GM18499 (cell line): Measurements from ENCODE around the gene ITSN2.
"Not testable (repeated sequence)": the region's sequence is repeated elsewhere in the genome, so short reads cannot be mapped to it uniquely, and the experiment has no call there.

Experiments
- ATAC-seq: cut with Tn5 transposase; IDR thresholded peaks from one replicate; pipeline ENCODE4 v1.9.1; 2021; ENCODE audit warnings: moderate number of reproducible peaks; ENCODE audit not compliant: insufficient read depth, unreplicated experiment

The ITSN2 gene

DNA sequence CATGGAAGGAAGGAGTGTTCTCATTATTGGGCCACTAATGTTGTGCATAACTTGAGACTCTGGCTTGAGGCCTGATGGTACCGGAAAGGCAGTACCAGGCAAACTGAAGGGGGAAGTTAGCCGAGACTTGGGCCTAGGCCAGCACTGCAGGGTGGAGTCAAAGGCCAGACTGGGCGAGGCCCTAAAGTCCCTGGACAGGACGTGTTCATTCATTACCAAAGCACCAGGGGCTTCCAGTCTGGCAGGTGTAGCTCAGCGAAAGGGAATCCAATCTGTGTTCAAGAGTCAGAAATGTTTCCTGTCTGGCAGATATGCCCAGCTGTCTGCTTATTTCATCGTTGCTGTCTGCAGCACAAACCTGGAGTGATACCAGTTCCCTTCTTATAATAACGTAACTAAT is 4.7 kb upstream of the ITSN2 start:
- no peak for ATAC-seq

DNA sequence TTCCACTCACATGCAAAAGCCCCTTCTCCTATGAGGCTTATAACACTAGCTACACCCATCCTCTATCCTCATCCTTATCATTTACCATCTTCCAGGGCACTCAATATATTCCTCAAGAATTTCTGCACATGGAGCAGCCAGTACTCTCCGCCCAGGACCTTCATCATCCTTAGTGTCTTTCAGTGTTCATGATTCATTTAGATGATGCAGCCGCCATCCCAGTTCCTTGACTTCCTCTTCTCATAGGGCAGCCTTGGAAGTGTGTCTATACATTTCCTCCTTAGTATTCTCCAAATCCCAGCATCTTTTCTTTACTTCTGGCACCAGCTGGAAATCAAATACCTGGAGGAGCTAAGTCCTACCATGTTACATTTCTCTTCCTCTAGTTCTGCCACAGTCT is 3.0 kb upstream of the ITSN2 start:
- no peak for ATAC-seq

- no peak for ATAC-seq
Observed at GRCh38 chr2:24362253-24362652, 1.9 kb upstream of the ITSN2 start.

GRCh38 chr2:24360963-24361330 is 611 bp upstream of the ITSN2 start:
- ATAC-seq = no peak

- no peak for ATAC-seq
Observed at GRCh38 chr2:24359129-24360049, 947 bp downstream of the ITSN2 start.

- not testable (repeated sequence) for ATAC-seq
Observed at GRCh38 chr2:24357767-24358166, 2.6 kb downstream of the ITSN2 start.

DNA sequence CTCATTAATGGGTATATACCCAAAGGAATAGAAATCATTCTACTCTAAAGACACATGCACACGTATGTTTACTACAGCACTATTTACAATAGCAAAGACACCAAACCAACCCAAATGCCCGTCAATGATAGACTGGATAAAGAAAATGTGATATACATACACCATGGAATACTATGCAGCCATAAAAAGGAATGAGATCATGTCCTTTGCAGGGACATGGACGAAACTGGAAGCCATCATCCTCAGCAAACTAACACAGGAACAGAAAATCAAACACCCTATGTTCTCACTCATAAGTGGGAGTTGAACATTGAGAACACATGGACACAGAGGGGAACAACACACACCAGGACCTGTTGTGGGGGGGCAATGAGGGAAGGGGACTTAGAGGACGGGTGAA is 3.2 kb downstream of the ITSN2 start:
- ATAC-seq = not testable (repeated sequence)

GRCh38 chr2:24354957-24355356 is 5.4 kb downstream of the ITSN2 start:
- ATAC-seq = no peak

- ATAC-seq = no peak
Observed at GRCh38 chr2:24354395-24354794, 5.9 kb downstream of the ITSN2 start.

DNA sequence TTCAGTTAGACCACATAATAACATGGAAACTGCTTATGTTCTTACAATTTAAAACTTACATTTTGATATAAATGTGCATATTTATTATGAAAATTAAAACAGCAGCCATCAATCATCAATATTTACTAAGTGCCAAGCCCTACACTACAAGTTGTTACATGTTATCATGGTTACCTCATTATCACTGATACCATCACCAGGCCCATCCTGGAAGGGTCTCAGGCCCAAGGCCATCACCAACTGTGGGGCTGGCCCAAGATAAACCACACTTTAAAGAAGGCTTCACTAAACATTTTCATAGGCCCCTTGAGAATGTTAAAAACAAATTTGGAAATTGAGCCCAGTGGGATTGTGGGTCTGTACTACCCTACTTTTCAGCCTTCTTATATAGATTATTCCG is 6.4 kb downstream of the ITSN2 start:
- ATAC-seq = no peak

DNA sequence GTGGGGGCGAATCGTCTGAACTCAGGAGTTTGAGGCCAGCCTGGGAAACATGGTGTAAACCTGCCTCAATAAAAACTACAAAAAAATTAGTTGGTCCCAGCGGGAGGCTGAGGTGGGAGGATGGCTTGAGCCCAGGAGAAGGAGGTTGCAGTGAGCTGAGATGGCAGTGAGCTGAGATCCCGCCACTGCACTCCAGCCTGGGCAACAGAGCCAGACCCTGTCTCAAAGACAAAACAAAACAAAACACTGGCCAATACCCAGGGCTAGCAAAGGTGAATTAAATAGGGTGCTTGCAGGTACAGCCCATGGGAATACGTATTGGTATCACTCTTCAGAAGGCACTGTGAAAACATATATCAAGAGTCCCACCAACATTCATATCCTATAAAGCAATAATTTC is 7.0 kb downstream of the ITSN2 start:
- no peak for ATAC-seq

- no peak for ATAC-seq
Observed at GRCh38 chr2:24352664-24353063, 7.7 kb downstream of the ITSN2 start.

- no peak for ATAC-seq
Observed at GRCh38 chr2:24351981-24352380, 8.4 kb downstream of the ITSN2 start.

DNA sequence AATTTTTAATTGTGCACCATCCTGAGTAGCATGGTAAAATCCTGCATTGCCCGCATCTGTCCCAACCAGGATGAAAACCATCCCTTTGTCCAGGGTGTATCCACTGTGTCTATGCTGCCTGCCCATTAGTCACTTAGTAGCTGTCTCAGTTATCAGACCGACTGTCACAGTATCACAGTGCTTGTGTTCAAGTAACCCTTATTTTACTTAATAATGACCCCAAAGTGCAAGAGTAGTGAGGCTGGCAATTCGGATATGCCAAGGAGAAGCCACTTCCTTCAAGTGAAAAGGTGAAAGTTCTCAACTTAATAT is 8.8 kb downstream of the ITSN2 start:
- no peak for ATAC-seq

DNA sequence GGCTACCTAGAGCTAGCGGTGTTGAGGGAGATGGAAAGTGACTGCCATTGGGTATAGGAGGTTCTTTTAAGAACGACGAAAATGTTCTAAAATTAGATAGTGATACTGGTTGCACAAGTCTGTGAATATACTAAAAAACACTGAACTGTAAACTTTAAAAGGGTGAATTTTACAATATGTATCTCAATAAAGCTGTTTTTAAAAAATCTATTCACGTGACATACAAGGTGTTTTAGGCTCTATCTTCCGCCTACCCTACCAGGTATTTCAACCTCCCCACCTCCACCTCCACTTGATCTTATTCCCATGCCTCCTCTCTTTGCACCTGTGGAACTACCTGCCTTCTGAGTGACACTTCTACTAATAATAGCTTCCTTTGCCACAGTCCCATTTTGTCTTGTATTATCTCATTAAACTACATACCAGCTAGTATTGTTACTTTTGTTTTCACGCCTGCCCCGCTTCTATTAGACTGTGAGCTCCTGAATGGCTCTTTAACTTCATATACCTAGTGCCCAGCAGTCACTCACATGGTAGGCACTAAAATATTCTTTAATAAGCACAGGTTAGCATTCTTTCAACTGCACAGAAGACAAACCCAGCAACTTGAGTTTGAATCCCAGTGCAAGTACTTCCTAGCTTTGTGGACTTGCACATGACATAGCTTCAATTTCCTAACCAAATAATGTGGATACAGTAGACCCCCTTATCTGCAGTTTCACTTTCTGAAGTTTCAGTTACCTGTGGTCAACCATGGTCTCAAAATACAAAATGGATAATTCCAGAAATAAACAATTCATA is 9.3 kb downstream of the ITSN2 start:
- no peak for ATAC-seq

DNA sequence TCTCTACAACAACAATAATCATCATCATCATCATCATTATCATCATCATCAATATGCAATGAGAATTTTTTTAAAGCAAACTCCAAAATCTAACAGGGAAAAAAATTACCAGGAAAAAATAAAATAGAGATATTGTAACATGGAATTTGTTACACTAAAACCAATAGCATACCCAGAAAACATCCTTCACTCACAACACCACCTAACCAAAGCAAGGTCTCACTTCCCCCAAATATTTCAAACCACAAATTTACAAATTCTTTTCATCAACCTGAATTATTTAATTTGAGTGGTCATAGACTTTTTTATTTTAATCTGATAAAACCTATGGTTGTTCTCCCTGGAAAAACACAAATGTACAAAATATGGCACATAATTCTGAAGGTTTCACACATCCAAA is 11.2 kb downstream of the ITSN2 start:
- ATAC-seq = no peak

- ATAC-seq = no peak
Observed at GRCh38 chr2:24345937-24346336, 14.4 kb downstream of the ITSN2 start.

DNA sequence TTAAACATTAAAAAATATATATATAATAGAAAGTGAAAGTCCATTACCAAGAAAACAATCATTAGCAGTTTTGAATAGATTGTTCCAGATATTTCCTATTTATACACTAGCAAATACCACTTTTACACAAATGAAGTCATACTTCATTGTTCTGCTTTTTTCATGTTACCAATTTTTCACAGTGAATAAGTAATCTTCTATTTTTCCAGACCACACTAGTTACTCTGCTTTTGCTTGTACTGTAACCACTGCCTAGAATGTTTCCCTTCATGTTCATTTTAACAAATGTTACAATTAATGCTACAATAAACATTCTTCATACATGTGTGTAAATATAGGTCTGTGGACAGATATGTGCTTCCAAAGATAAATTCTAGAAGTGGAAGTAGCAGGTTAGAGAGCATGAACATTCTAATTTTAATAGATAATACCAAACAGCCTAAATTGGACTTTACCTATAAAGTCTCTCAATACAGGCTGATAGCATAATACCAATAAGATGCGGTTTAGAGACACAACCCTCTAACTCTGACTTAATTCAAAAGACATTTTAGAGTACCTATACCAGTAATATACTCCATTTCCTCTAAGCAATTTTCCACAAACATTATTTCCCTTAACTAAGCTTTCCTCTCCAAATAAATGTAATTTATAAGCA is 17.0 kb downstream of the ITSN2 start:
- peak; percentile 57 for ATAC-seq

DNA sequence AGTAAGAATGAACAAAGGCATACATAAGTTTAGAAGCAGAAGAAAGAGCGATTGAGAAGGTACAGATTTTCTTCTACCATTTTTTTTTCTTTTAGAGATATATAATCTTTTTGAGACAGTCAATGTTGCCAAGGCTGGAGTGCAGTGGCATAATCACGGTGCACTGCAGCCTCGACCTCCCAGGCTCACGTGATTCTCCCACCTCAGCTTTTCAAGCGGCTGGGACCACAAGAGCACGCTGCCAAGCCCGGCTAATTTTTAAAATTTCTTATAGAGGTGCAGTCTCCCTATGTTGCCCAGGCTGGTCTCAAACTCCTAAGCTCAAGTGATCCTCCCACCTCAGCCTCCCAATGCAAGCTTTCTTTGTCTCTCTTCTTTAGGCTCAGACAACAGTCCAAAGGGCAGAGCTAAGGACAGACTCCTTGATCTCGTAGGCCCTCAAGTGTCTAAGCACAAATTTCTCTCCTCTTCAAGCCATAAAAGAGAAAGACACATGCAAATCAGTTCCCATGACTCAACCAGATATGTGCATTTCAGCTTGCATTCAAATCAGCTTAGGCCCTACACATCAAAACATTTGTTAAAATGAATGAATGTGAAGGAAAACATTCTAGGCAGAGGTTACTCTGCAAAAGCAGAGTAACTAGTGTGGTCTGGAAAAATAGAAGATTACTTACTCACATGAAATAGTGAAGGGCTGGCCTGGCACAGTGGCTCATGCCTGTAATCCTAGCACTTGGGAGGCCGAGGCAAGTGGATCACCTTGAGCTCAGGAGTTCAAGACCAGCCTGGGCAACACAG is 18.0 kb downstream of the ITSN2 start:
- peak; percentile 41 for ATAC-seq

DNA sequence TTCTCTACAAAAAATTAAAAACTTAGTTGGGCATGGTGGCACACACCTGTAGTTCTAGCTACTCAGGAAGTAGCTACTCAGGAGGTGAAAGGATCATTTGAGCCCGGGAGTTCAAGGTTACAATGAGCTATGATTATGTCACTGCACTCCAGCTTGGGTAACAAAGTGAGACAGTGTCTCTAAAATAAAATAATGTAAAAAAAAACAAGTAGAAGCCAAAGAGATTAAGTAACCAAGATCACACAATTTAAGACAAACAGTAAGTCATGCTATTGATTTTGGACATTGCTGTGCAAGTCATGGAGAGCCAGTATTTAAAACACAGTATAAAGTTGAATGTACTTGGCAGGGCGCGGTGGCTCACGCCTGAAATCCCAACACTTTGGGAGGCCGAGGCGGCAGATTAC is 20.5 kb downstream of the ITSN2 start:
- no peak for ATAC-seq
